PC-9 (cell line): Measurements from ENCODE around the gene EEA1.

Source experiments
- EZH2 ChIP-seq: fragments of 200-600 bp; sonication (generic); IDR thresholded peaks from 2 replicates; pipeline ENCODE4 v1.8.0; 2017; ENCODE audit warnings: antibody characterized with exemption, low read depth
- TF ChIP-seq, protein P1 (sequence below): fragments of 200-600 bp; sonication (generic); conservative IDR thresholded peaks from 2 replicates; pipeline ENCODE4 v1.6.1; 2017; ENCODE audit warnings: mixed run types, antibody characterized with exemption, mild to moderate bottlenecking, moderate library complexity

- TF ChIP-seq, protein P1, sequence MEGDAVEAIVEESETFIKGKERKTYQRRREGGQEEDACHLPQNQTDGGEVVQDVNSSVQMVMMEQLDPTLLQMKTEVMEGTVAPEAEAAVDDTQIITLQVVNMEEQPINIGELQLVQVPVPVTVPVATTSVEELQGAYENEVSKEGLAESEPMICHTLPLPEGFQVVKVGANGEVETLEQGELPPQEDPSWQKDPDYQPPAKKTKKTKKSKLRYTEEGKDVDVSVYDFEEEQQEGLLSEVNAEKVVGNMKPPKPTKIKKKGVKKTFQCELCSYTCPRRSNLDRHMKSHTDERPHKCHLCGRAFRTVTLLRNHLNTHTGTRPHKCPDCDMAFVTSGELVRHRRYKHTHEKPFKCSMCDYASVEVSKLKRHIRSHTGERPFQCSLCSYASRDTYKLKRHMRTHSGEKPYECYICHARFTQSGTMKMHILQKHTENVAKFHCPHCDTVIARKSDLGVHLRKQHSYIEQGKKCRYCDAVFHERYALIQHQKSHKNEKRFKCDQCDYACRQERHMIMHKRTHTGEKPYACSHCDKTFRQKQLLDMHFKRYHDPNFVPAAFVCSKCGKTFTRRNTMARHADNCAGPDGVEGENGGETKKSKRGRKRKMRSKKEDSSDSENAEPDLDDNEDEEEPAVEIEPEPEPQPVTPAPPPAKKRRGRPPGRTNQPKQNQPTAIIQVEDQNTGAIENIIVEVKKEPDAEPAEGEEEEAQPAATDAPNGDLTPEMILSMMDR: no peak
- TF ChIP-seq EZH2: no peak
These were observed 193.9 kb downstream of the EEA1 start for GRCh38 chr12:92735131-92735721.
